Left hindlimb (tissue), 1 donor: ENCODE data around the gene SETD5.

Source experiments
- DNase-seq: peaks from one replicate; pipeline ENCODE4 v3.0.0-alpha.2; 2018

SETD5 gene

DNA sequence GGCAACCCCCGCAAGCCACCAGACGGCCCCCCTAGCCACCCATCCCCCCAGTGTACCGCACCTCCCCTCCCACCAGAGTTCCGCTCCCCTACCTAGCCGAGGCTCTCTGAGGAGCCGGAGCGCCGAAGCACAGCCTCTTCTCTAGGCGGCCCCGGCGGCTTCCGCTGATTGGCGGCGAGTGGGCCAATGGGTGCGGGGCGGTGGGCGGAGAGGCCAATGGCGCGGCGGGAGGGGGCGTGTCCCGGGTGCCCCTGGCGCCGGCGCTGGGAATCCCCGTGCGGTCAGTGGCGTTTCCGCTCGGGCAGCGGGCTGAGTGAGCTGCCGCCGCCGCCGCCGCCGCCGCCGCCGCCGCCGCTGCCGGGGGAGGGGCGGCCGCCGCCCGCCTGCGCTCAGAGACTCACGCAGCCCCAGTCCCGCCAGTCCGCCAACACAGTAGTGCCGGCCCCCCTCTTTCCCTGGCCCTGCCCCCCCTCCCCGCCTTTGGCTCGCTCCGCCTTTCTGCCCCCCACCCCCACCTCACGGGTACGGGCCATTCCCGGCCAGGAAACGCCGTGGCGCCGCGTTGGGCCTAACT, at the start of gene SETD5:
SETD5 (plus strand) TSS at position 284 of the 574 bp plus-strand sequence. CDS start 31,324 bp downstream, outside the sequence.
- peak; percentile 98 for DNase-seq

DNA sequence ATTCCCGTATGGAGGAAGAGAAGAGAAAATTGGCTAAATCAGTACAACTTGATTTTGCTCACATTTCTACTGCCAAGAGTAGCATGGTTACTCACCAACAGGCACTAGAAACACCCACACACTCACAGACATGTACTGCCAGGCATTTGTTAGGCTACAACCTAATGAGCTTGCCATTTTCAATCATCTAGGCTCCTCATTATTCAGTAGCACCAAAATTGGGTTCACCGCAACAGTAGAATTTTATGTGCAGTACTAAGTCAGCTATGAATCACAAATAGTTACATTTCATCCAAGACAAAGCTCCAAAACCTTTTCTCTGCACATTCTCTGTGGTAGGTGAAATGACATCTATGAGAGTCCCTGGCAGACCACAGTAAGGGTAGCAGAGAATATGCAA, 49.5 kb upstream of the SETD5 start:
- DNase-seq = no peak

GRCh38 chr3:9349321-9350117, 47.9 kb upstream of the SETD5 start:
- DNase-seq = no peak

DNA sequence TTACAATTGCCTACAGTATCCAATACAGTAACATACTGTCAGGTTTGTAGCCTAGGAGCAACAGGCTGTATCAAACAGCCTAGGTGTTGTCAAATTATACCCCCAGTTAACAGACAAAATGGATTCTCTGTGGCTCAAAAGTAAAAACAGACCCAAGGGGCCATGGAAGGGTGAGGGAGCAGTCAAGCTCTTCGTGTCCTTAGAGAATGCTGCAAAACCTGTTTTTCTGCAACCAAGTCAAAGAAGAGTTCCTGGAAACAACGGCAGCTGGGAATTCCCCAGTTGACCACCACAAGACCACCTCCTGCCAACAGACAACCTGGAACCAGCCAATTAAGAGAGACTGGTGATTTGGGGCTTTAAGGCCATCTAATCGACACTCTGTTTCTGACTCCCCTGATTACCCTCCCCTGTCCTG, 45.7 kb upstream of the SETD5 start:
- DNase-seq = no peak

DNA sequence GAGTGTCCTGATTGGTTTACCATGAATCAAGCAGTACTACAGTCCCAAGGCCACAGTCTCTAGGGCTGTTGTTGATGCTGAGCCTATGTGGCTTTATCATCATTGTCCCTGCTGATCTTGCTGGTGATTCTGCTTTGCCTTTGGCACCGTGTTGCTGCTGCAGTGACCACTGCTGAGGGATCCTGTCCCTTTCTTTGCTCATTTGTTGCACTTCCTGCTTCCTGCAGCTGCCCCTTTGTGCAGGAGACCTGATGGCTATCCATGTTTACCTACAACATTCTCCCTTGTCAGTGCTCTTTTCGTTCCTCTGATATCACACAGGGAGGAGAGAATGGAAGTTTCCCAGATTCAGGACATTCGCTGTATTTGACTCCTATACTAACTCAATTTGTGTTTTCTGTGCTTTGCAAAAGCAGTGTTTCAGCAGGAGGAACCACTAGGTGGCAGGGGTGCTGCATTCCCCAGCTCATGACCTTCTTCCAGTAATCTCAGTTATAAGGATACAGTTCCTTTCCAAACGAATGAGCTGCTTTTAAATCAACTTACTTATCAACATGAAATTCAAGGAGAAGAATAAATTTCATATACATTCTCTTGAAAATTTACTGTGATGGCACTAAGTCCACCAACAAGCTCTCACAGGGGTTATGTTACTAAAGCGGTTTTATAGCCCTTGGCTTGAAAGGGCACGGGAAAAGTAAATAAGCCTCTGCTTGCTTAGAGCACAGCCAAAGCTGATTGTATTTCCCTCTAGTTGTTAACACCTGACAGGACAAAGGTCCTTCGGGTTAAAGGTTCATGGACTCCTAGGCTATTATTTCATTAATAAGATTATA, 44.3 kb upstream of the SETD5 start:
- DNase-seq = peak; percentile 72

DNA sequence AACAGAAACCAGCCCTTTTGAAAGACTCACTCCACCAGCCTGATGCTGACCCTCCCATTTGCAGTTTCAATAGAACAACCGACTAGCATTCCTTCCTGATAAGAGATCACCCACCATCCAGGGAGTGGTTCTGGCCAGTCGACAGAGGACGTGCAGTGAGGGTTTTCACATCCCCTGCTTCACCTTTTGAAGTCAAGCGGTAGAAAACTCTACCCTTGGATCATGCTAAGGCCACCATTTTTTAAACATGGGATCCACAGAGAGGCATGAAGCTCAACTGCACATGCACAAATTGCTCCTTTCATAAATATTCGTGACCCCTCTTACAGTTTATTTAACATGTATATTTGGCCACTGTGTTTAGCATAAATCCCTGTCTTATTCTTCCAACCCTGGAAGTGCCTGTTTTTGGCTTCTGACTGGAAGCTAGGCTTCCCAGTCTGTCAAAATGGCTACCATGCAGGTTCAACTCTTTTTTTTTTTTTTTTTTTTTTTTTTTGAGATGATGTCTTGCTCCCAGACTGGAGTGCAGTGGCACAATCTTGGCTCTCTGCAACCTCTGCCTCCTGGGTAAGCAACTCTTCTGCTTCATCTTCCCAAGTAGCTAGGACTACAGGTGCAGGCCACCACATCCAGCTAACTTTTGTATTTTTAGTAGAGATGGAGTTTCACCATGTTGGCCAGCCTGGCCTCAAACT, 35.6 kb upstream of the SETD5 start:
- DNase-seq = no peak

DNA sequence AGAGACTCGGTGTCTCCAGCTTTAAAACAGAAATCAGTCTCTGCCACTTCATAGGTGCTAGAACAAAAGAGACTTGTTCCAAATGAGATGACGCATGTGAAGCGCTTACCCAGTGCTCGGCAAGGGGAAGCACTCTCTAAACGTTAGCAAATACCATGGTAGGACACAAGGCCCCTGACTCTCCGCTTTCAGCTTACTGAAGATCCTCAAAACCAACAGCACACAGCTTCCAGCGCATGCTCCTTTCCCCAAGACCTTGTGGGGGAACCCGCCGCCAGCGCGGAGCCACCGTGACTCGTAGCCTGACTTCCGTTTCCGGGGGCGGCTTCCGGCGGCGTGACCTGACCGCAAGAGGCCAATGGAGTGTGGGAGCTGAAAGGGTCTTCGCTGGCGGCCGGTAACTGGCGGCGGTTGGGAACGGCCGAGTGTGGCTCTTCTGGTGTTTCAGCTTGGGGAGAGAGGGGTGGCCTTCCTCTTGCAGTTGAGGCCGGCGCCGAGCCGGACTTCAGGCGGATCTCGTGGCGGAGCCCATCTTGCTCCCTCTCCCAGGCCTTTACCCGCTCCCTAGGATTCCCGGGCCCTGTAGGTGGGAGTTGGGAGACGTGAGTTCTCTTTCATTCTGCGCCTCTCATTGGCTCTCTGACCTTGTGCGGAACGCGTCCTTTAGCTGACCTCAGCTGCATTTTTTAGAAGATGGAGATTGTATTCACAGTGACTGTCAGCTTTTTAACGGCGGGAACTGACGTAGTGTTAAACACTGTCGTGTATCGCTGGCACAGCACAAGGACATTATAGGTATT, 34.5 kb upstream of the SETD5 start, which contains the start of gene THUMPD3:
THUMPD3 (plus strand) TSS at position 324 of the 800 bp plus-strand sequence. CDS start 2,015 bp downstream, outside the sequence.
- DNase-seq = peak; percentile 93

GRCh38 chr3:9369508-9369907, 27.9 kb upstream of the SETD5 start:
- DNase-seq = no peak

- DNase-seq = no peak
Observed at GRCh38 chr3:9373465-9373864, 23.9 kb upstream of the SETD5 start.

GRCh38 chr3:9377981-9378380, 19.4 kb upstream of the SETD5 start:
- DNase-seq = no peak

GRCh38 chr3:9379327-9379726, 18.1 kb upstream of the SETD5 start:
- no peak for DNase-seq

DNA sequence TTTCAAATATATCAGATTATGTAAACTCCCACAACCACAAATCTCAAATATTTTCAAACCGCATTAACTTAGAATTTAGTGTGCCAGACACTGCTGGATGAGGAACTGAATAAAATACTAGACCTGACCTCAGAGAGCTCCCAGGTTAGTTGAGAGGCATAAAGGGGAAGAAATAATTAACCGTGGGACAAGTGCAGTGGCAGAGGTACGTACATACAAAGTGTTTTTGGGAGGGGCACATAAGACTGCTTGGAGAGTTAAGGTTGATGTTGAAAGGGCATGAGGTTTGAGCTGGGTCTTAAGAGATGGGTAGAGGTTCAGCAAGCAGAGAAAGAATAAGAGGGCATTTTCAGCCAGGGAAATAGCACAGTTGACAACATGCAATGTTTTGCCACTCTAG, 17.4 kb upstream of the SETD5 start:
- DNase-seq = no peak

- no peak for DNase-seq
Observed at GRCh38 chr3:9384141-9384828, 13.1 kb upstream of the SETD5 start.

GRCh38 chr3:9385187-9386077, 12.0 kb upstream of the SETD5 start:
- no peak for DNase-seq

GRCh38 chr3:9386078-9386459, 11.3 kb upstream of the SETD5 start:
- no peak for DNase-seq

- DNase-seq = no peak
Observed at GRCh38 chr3:9386501-9387321, 10.7 kb upstream of the SETD5 start.

GRCh38 chr3:9387322-9387655, 10.1 kb upstream of the SETD5 start:
- no peak for DNase-seq

GRCh38 chr3:9388142-9388541, 9.3 kb upstream of the SETD5 start:
- no peak for DNase-seq

DNA sequence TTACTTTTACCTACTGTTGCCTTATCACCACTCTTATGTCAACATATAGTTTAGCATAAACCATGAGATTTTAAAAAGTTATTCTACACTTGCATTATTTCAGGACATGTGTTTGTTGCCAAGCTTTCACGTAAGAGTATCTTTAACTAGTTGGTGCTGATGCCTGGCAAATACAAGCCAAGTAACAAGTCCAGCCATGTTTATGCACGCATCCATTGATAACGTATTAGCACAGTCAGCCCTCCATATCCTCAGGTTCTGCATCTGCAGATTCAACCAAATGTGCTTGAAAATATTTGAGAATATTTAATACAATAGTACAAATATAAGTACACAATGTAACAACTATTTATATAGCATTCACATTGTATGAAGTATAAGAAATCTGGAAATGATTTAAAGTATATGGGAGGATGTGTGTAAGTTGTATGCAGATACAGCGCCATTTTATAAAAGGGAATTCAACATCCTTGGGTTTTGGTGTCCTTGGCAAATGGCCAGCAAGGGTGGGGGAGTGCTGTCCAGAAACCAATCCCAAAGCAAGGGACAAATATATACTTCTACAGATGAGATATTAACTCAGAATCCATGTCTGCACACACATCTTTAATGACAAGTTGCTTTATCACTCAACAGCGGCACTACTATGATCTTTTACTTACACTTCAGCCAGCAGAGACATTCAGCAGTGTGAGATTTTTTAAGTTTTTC, 8.7 kb upstream of the SETD5 start:
- DNase-seq = no peak
